ENCODE results near the gene SPTBN2.

SPTBN2 gene

GRCh38 chr11:66687831-66688281 is 41.2 kb downstream of the SPTBN2 start:
- Histone ChIP-seq H3K4me1 (ENCODE audit: low read depth, poor library complexity, severe bottlenecking) (no peaks in the 10 kb centered on the region), H3K27me3 (ENCODE audit: insufficient read depth, low read depth) (no peaks in the 10 kb centered on the region), H4K20me1 (ENCODE audit: insufficient read depth) (no peaks in the 10 kb centered on the region), H3K79me2 (ENCODE audit: insufficient read depth, low read depth) (no peaks in the 10 kb centered on the region), H3K27ac (no peak overlapping the region), H2AFZ (ENCODE audit: low read depth) (no peak overlapping the region), H3K36me3 (ENCODE audit: insufficient read depth) (no peaks in the 10 kb centered on the region), H3K9ac (no peak overlapping the region), H3K4me3 (IDR thresholded peaks at IDR 0.05; ENCODE audit: insufficient read depth, low read depth, low read length) (no peak overlapping the region), H3K4me2 (no peak overlapping the region)
- no peak for TF ChIP-seq CTCF (conservative IDR thresholded peaks at IDR 0.05; ENCODE audit: low read depth, low read length)

GRCh38 chr11:66686801-66687750 is 41.9 kb downstream of the SPTBN2 start:
- H3K4me3 ChIP-seq (IDR thresholded peaks at IDR 0.05; ENCODE audit: insufficient read depth, low read depth, low read length) = no peak overlapping the region
- no peaks in the 10 kb centered on the region for H4K20me1 ChIP-seq (ENCODE audit: insufficient read depth)
- H3K36me3 ChIP-seq (ENCODE audit: insufficient read depth) = no peaks in the 10 kb centered on the region
- H3K27ac ChIP-seq = no peak overlapping the region
- no peak for TF ChIP-seq CTCF (conservative IDR thresholded peaks at IDR 0.05; ENCODE audit: low read depth, low read length)
- H3K9ac ChIP-seq = no peak overlapping the region
- no peaks in the 10 kb centered on the region for H3K27me3 ChIP-seq (ENCODE audit: insufficient read depth, low read depth)
- no peak overlapping the region for H2AFZ ChIP-seq (ENCODE audit: low read depth)
- no peaks in the 10 kb centered on the region for H3K4me1 ChIP-seq (ENCODE audit: low read depth, poor library complexity, severe bottlenecking)
- H3K4me2 ChIP-seq = no peak overlapping the region
- no peaks in the 10 kb centered on the region for H3K79me2 ChIP-seq (ENCODE audit: insufficient read depth, low read depth)

GRCh38 chr11:66686100-66686785 is 42.8 kb downstream of the SPTBN2 start:
- Histone ChIP-seq H3K27ac (no peak overlapping the region), H3K36me3 (ENCODE audit: insufficient read depth) (no peaks in the 10 kb centered on the region)
- no peak for TF ChIP-seq CTCF (conservative IDR thresholded peaks at IDR 0.05; ENCODE audit: low read depth, low read length)

GRCh38 chr11:66685276-66686099 is 43.5 kb downstream of the SPTBN2 start:
- Histone ChIP-seq H3K4me2 (no peak overlapping the region), H3K36me3 (ENCODE audit: insufficient read depth) (no peaks in the 10 kb centered on the region), H3K79me2 (ENCODE audit: insufficient read depth, low read depth) (no peaks in the 10 kb centered on the region), H3K9ac (no peak overlapping the region), H3K27me3 (ENCODE audit: insufficient read depth, low read depth) (no peaks in the 10 kb centered on the region), H4K20me1 (ENCODE audit: insufficient read depth) (no peaks in the 10 kb centered on the region), H3K4me3 (IDR thresholded peaks at IDR 0.05; ENCODE audit: insufficient read depth, low read depth, low read length) (no peak overlapping the region), H2AFZ (ENCODE audit: low read depth) (no peak overlapping the region), H3K4me1 (ENCODE audit: low read depth, poor library complexity, severe bottlenecking) (no peaks in the 10 kb centered on the region), H3K27ac (no peak overlapping the region)
- TF ChIP-seq CTCF (conservative IDR thresholded peaks at IDR 0.05; ENCODE audit: low read depth, low read length) = no peak

More at GRCh38 chr11:66686100-66686785, 42.8 kb downstream of the SPTBN2 start:
- Histone ChIP-seq H3K79me2 (ENCODE audit: insufficient read depth, low read depth) (no peaks in the 10 kb centered on the region), H3K4me3 (IDR thresholded peaks at IDR 0.05; ENCODE audit: insufficient read depth, low read depth, low read length) (no peak overlapping the region), H4K20me1 (ENCODE audit: insufficient read depth) (no peaks in the 10 kb centered on the region), H2AFZ (ENCODE audit: low read depth) (no peak overlapping the region), H3K9ac (no peak overlapping the region), H3K27me3 (ENCODE audit: insufficient read depth, low read depth) (no peaks in the 10 kb centered on the region), H3K4me1 (ENCODE audit: low read depth, poor library complexity, severe bottlenecking) (no peaks in the 10 kb centered on the region), H3K4me2 (no peak overlapping the region)
